Loucy (cell line): Measurements from ENCODE around the gene DGCR6L.

Experiments
- CTCF ChIP-seq: fragments of 200-600 bp; sonication (generic); conservative IDR thresholded peaks from 2 replicates; pipeline ENCODE4 v1.5.1; 2014; ENCODE audit warnings: mild to moderate bottlenecking, antibody characterized with exemption, low read length
- EZH2phosphoT487 ChIP-seq: fragments of 200-600 bp; IDR thresholded peaks from 2 replicates; pipeline ENCODE4 v1.6.1; 2018; ENCODE audit warnings: antibody characterized with exemption, mild to moderate bottlenecking, moderate library complexity, borderline replicate concordance

GRCh38 chr22:20271114-20271994 lies 48.5 kb downstream of the DGCR6L start:
- TF ChIP-seq EZH2phosphoT487 (no peak), CTCF (no peak)
